ENCODE measurements around the gene APMAP. TPM values are rescaled to one million over a fixed set of nuclear protein-coding genes. Genes with fewer than 3 reads are reported as not detected.

The APMAP gene
- total and polyA plus RNA-seq, 2 experiments from 2014 or later, result 110 to 123 TPM

DNA sequence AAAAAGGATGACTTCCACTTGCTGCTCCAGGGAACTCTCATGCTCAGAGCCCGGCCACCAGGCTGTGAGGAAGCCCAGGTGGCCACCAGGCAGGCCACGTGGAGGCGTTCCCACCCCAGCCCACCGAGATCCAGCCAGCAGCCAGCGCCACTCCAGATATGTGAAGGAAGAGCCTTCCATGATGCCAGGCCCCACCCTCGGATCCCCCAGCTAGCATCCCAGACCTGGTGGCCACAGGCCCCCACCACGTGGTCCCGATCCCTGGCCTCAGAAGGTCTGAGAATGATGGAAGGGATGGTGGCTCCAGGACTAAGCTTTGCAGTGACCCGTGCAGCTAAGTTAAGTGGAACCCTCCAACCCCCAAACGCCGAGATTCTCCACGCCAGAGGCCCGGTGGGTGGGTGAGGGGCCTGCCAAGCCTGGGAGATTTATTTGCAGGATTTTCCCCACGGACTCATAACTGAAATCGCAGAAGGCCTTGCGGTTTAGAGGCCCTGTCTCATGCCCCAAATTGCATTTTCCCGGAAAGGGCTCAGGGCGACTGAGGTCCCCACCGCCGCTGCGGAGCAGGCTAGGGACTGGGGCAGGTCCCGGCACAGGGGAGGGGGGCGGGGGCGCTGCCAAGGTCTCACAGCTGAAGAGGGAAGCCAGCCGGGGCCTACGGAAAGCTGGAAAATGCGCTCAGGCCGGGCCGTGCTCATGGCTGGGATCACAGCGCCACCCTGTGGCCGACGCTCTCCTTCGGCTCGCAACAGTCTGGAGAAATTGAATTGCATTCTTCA, 74.6 kb downstream of the APMAP start:
- no peaks in the 10 kb centered on the region for H3K27me3 ChIP-seq
- H3K79me2 ChIP-seq, result no peaks in the 10 kb centered on the region
- no peaks in the 10 kb centered on the region for H4K20me1 ChIP-seq (ENCODE audit: insufficient read depth, poor library complexity, severe bottlenecking)
- H3K9me2 ChIP-seq (replicated peaks; ENCODE audit: insufficient read depth), result no peaks in the 10 kb centered on the region
- peak overlapping the region; percentile 29 for H2AFZ ChIP-seq
- WGBS (ENCODE audit: low lambda C conversion rate, missing lambda C conversion rate), result 40% methylated on average over 30 of the region's 34 CpGs
- peaks cover 5% of the 10 kb centered on the region for H3K4me1 ChIP-seq (ENCODE audit: insufficient read depth)
- no peaks in the 10 kb centered on the region for H3K36me3 ChIP-seq (replicated peaks; ENCODE audit: insufficient read depth, low read depth)
- H3K9me3 ChIP-seq (ENCODE audit: low read depth), result no peaks in the 10 kb centered on the region
- TF ChIP-seq EZH2 (IDR thresholded peaks at IDR 0.05; ENCODE audit: borderline replicate concordance), result no peak
- TF ChIP-seq CTCF (IDR thresholded peaks at IDR 0.05; ENCODE audit: poor library complexity), result peak; percentile 96
- H3K4me2 ChIP-seq, result peak overlapping the region; percentile 63
- H3K4me3 ChIP-seq, result no peak overlapping the region
- no peak overlapping the region for H3K27ac ChIP-seq
- peak; percentile 90 for DNase-seq (ENCODE audit: low spot score)

DNA sequence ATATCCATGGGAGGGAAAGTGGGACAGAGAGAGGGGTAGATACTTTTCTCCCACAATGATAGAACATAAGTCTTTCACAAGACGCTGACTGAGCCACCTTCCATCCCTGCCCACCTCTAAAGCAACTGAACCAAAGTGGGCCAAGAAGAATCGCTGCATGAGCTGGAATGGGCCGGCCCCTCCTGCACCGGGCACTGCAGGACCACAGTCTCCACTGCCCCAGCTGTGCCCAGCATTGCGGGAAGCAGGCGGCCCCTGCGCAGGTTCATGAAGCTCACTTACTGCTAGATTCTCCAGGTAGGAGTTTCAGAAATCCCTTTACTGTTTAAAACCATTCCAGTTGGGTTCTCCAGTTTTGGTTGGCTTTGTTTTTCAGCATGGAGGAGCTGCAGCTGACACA, 75.5 kb downstream of the APMAP start:
- TF ChIP-seq CTCF (IDR thresholded peaks at IDR 0.05; ENCODE audit: poor library complexity), result no peak
- TF ChIP-seq EZH2phosphoT487 (IDR thresholded peaks at IDR 0.05; ENCODE audit: low read depth, severe bottlenecking, unreplicated experiment), result no peak
- no peak for TF ChIP-seq EZH2 (IDR thresholded peaks at IDR 0.05; ENCODE audit: borderline replicate concordance)
- H3K9me2 ChIP-seq (replicated peaks; ENCODE audit: insufficient read depth), result no peaks in the 10 kb centered on the region

DNA sequence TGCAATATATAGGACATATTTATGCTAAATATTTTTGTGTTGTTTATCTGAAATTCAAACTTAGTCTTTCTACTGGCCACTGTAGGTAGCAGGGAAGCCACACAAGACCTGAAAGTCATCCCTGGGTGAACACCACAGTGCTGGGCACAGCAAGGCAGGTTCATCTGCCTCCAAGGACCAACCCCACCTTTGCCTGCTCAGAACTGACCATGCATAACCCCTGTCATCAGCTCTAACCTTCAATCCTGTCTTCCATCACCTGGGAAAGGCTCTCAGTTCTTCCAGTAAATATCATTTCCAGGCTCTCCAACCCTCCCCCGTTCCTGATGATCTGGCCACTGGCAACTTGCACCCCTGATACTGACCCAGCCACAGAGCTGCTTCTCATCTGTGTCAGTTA, 76.1 kb downstream of the APMAP start:
- H3K27ac ChIP-seq, result no peak overlapping the region
- no peak for DNase-seq (ENCODE audit: low spot score)
- 63% methylated on average over 1 of the region's 1 CpG for WGBS (ENCODE audit: low lambda C conversion rate, missing lambda C conversion rate)
- no peak overlapping the region for H3K4me3 ChIP-seq
- no peaks in the 10 kb centered on the region for H3K9me3 ChIP-seq (ENCODE audit: low read depth)
- peaks cover 5% of the 10 kb centered on the region for H3K4me1 ChIP-seq (ENCODE audit: insufficient read depth)
- TF ChIP-seq CTCF (IDR thresholded peaks at IDR 0.05; ENCODE audit: poor library complexity) (no peak), EZH2 (IDR thresholded peaks at IDR 0.05; ENCODE audit: borderline replicate concordance) (no peak), EZH2phosphoT487 (IDR thresholded peaks at IDR 0.05; ENCODE audit: low read depth, severe bottlenecking, unreplicated experiment) (no peak)
- no peaks in the 10 kb centered on the region for H3K36me3 ChIP-seq (replicated peaks; ENCODE audit: insufficient read depth, low read depth)
- no peaks in the 10 kb centered on the region for H3K27me3 ChIP-seq
- H2AFZ ChIP-seq, result no peak overlapping the region
- H4K20me1 ChIP-seq (ENCODE audit: insufficient read depth, poor library complexity, severe bottlenecking), result no peaks in the 10 kb centered on the region
- no peaks in the 10 kb centered on the region for H3K9me2 ChIP-seq (replicated peaks; ENCODE audit: insufficient read depth)
- no peaks in the 10 kb centered on the region for H3K79me2 ChIP-seq
- H3K4me2 ChIP-seq, result no peak overlapping the region

More for the DNA sequence above, 75.5 kb downstream of the APMAP start:
- H3K79me2 ChIP-seq, result no peaks in the 10 kb centered on the region
- no peaks in the 10 kb centered on the region for H3K36me3 ChIP-seq (replicated peaks; ENCODE audit: insufficient read depth, low read depth)
- peaks cover 5% of the 10 kb centered on the region for H3K4me1 ChIP-seq (ENCODE audit: insufficient read depth)
- WGBS (ENCODE audit: low lambda C conversion rate, missing lambda C conversion rate), result 100% methylated on average over 7 of the region's 7 CpGs
- H3K4me3 ChIP-seq, result no peak overlapping the region
- no peaks in the 10 kb centered on the region for H3K9me3 ChIP-seq (ENCODE audit: low read depth)
- H3K27ac ChIP-seq, result no peak overlapping the region
- no peak overlapping the region for H2AFZ ChIP-seq
- H3K4me2 ChIP-seq, result no peak overlapping the region
- no peak for DNase-seq (ENCODE audit: low spot score)
- H3K27me3 ChIP-seq, result no peaks in the 10 kb centered on the region
- no peaks in the 10 kb centered on the region for H4K20me1 ChIP-seq (ENCODE audit: insufficient read depth, poor library complexity, severe bottlenecking)
